ENCODE results near the gene GJB3. TPM values are rescaled to one million over a fixed set of nuclear protein-coding genes. Genes with fewer than 3 reads are reported as not detected.

The GJB3 gene
- polyA plus RNA-seq, 2 of the 4 experiments (the other 2 are of a cell fraction): 0.50 to 0.76 TPM

- TF ChIP-seq REST (IDR thresholded peaks at IDR 0.05) (no peak), ELK1 (IDR thresholded peaks at IDR 0.05; ENCODE audit: low read depth, low read length) (no peak), POLR2A (IDR thresholded peaks at IDR 0.05; ENCODE audit: low read length) (no peak), TFCP2L1 (CRISPR knock-in tag; IDR thresholded peaks at IDR 0.05) (no peak), RAD21 (conservative IDR thresholded peaks at IDR 0.05 in 1 of 2, IDR thresholded peaks at IDR 0.05 in 1 of 2) (peak; percentile 82 to 87), FOSB (CRISPR knock-in tag; IDR thresholded peaks at IDR 0.05) (no peak), PHF8 (IDR thresholded peaks at IDR 0.05; ENCODE audit: borderline replicate concordance, low read depth) (no peak), CHD2 (IDR thresholded peaks at IDR 0.05; ENCODE audit: low read length, partially characterized antibody) (no peak), CHD4 (IDR thresholded peaks at IDR 0.05; ENCODE audit: borderline replicate concordance) (no peak), HES2 (IDR thresholded peaks at IDR 0.05) (no peak), SMC3 (IDR thresholded peaks at IDR 0.05) (peak; percentile 69), RARB (CRISPR knock-in tag; IDR thresholded peaks at IDR 0.05) (no peak), HOXB13 (CRISPR knock-in tag; IDR thresholded peaks at IDR 0.05; ENCODE audit: low read depth) (no peak), E2F6 (IDR thresholded peaks at IDR 0.05; ENCODE audit: borderline replicate concordance, low read depth) (no peak), RCOR1 (IDR thresholded peaks at IDR 0.05; ENCODE audit: low read depth, low read length) (no peak), HOXA7 (CRISPR knock-in tag; IDR thresholded peaks at IDR 0.05) (no peak), GATA3 (IDR thresholded peaks at IDR 0.05; ENCODE audit: borderline replicate concordance) (no peak), ATOH8 (CRISPR knock-in tag; IDR thresholded peaks at IDR 0.05; ENCODE audit: low read depth) (no peak), ZNF302 (CRISPR knock-in tag; IDR thresholded peaks at IDR 0.05) (no peak), BCL3 (IDR thresholded peaks at IDR 0.05) (no peak), JUNB (IDR thresholded peaks at IDR 0.05) (no peak)
Observed at GRCh38 chr1:34742667-34743270, 38.2 kb upstream of the GJB3 start (continued).
